Liver (tissue), 9 donors: ENCODE results near the gene IQCF6. TPM values are rescaled to one million over a fixed set of nuclear protein-coding genes. Genes with fewer than 3 reads are reported as not detected.

Experiments
- DNase-seq: peaks from one replicate; pipeline ENCODE4 v3.0.0-alpha.2; 2017; ENCODE audit warnings: low spot score
- H3K27ac ChIP-seq, 2 donors: one replicate each; pipeline ENCODE4 v1.7.0; 2013; ENCODE audit warnings: inconsistent platforms in 2 of 2, low read length in 2 of 2, control low read depth in 1 of 2, low read depth in 1 of 2, mild to moderate bottlenecking in 1 of 2
- H3K27me3 ChIP-seq, 4 donors: one replicate each; pipeline versions ENCODE4 v1.6.1 to v1.7.0; 2013; ENCODE audit warnings: low read length in 3 of 4, inconsistent platforms in 1 of 4, mild to moderate bottlenecking in 1 of 4, moderate library complexity in 1 of 4; ENCODE audit not compliant: control insufficient read depth in 4 of 4, insufficient read depth in 4 of 4
- H3K36me3 ChIP-seq, 4 donors: one replicate each; pipeline versions ENCODE4 v1.6.1 to v1.7.0; 2013; ENCODE audit warnings: low read length in 3 of 4, mild to moderate bottlenecking in 3 of 4, low read depth in 1 of 4, moderate library complexity in 1 of 4; ENCODE audit not compliant: control insufficient read depth in 4 of 4, insufficient read depth in 3 of 4
- H3K4me1 ChIP-seq, 4 donors: one replicate each; pipeline versions ENCODE4 v1.6.1 to v1.7.0; 2013; ENCODE audit warnings: low read length in 3 of 4, mild to moderate bottlenecking in 3 of 4, moderate library complexity in 1 of 4; ENCODE audit not compliant: control insufficient read depth in 4 of 4, insufficient read depth in 4 of 4
- H3K4me3 ChIP-seq, 3 donors: one replicate each; pipeline versions ENCODE4 v1.6.1 to v1.7.0; 2013; ENCODE audit warnings: low read length in 3 of 3, control low read depth in 1 of 3, low read depth in 1 of 3, mild to moderate bottlenecking in 1 of 3
- H3K9ac ChIP-seq, 2 donors: one replicate each; pipeline ENCODE4 v1.7.0; 2013; ENCODE audit warnings: low read length in 2 of 2, mild to moderate bottlenecking in 2 of 2, moderate library complexity in 2 of 2, control low read depth in 1 of 2, low read depth in 1 of 2
- H3K9me3 ChIP-seq, 4 donors: one replicate each; pipeline versions ENCODE4 v1.6.1 to v1.7.0; 2013; ENCODE audit warnings: low read length in 3 of 4; ENCODE audit not compliant: control insufficient read depth in 4 of 4
- EGR1 ChIP-seq, 2 donors: IDR thresholded peaks; 2 replicates each; pipeline ENCODE4 v1.6.1; 2016 to 2018; ENCODE audit warnings: antibody characterized with exemption in 2 of 2, low read depth in 2 of 2
- FOXA1 ChIP-seq: IDR thresholded peaks from 2 replicates; pipeline ENCODE4 v1.6.1; 2016; ENCODE audit warnings: antibody characterized with exemption
- GABPA ChIP-seq, 2 donors: IDR thresholded peaks in 1 of 2; conservative IDR thresholded peaks in 1 of 2; 2 replicates each; pipeline ENCODE4 v1.6.1; 2016; ENCODE audit warnings: antibody characterized with exemption in 2 of 2, mild to moderate bottlenecking in 1 of 2, moderate library complexity in 1 of 2
- HNF4A ChIP-seq, 2 donors: conservative IDR thresholded peaks; 2 replicates each; pipeline ENCODE4 v1.6.1; 2016; ENCODE audit warnings: antibody characterized with exemption in 2 of 2, mild to moderate bottlenecking in 2 of 2
- HNF4G ChIP-seq: IDR thresholded peaks from 2 replicates; pipeline ENCODE4 v1.6.1; 2016; ENCODE audit warnings: antibody characterized with exemption
- JUND ChIP-seq, 2 donors: IDR thresholded peaks; 2 replicates each; pipeline ENCODE4 v1.6.1; 2016; ENCODE audit warnings: antibody characterized with exemption in 2 of 2
- MAX ChIP-seq: IDR thresholded peaks from 2 replicates; pipeline ENCODE4 v1.6.1; 2016; ENCODE audit warnings: antibody characterized with exemption
- RAD21 ChIP-seq, 2 donors: IDR thresholded peaks; 2 replicates each; pipeline ENCODE4 v1.6.1; 2016; ENCODE audit warnings: antibody characterized with exemption in 2 of 2, mild to moderate bottlenecking in 2 of 2
- RXRA ChIP-seq, 2 donors: IDR thresholded peaks; 2 replicates each; pipeline ENCODE4 v1.6.1; 2017 to 2018; ENCODE audit warnings: antibody characterized with exemption in 2 of 2, mild to moderate bottlenecking in 1 of 2
- SP1 ChIP-seq: IDR thresholded peaks from 2 replicates; pipeline ENCODE4 v1.6.1; 2018; ENCODE audit warnings: antibody characterized with exemption, mild to moderate bottlenecking
- TAF1 ChIP-seq: conservative IDR thresholded peaks from 2 replicates; pipeline ENCODE4 v1.6.1; 2016; ENCODE audit warnings: antibody characterized with exemption, mild to moderate bottlenecking
- YY1 ChIP-seq: IDR thresholded peaks from 2 replicates; pipeline ENCODE4 v1.6.1; 2016; ENCODE audit warnings: antibody characterized with exemption, mild to moderate bottlenecking
- WGBS: extraction: QIAGEN DNeasy Blood & Tissue Kit; methylation state at CpG from one replicate; pipeline ENCODE4 v1.1.7; 2013; 5-methylcytosine and 5-hydroxymethylcytosine counted together
- polyA plus RNA-seq, 2 donors: library from polyadenylated mRNA; stranded (reverse) in 1 of 2; unstranded in 1 of 2; fragments of 200-250 nt in 1 of 2; fragments of >200 nt in 1 of 2; fragmentation: Nextera tagmentation in 1 of 2; extraction: Ambion mirVana in 1 of 2; gene quantifications; one replicate each; pipeline versions ENCODE4 v1.2.1 to v1.2.3, GENCODE V29; 2013 to 2015
- total RNA-seq, 2 donors: library from RNA; depleted of rRNA; stranded (reverse); fragments of >200 nt; gene quantifications; one replicate each; pipeline ENCODE4 v1.2.3, GENCODE V29; 2014
- TF ChIP-seq, protein P1 (sequence below): IDR thresholded peaks from 2 replicates; pipeline ENCODE4 v1.6.1; 2016; ENCODE audit warnings: antibody characterized with exemption
- TF ChIP-seq, protein P2 (sequence below): IDR thresholded peaks from 2 replicates; pipeline ENCODE4 v1.6.1; 2016; ENCODE audit warnings: antibody characterized with exemption
- donor health status: healthy.
- donor health status: healthy.
- donor health status: healthy.
- donor health status: healthy.
- donor health status: healthy.

Gene IQCF6
- total and polyA plus RNA-seq, 4 donors: not detected

DNA sequence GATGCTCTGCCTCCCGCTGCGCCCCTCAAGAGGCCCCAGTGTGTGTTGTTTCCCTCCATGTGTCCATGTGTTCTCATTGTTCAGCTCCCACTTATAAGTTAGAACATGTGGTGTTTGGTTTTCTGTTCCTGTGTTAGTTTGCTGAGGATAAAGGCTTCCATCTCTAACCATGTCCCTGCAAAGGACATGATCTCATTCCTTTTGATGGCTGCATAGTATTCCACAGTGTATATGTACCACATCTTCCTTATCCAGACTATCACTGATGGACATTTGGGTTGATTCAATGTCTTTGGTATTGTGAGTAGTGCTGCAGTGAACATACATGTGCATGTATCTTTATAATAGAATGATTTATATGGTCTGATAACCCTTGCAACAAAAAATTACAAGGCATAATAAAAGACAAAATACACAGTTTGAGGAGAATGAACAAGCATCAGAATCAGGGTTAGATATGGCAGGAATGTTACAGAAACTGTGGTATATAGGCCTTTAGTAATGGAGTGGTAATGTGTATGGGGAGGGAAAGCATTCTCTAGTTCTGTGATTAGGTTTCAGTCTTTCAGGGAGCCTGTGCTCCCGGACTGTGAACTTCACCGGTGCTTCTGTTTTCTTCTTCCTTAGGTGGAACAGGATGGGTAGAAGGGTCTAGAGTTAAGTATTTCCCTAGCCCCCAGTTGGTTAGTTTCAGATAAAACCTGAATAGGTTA, 45.0 kb downstream of the IQCF6 start:
- Histone ChIP-seq H3K9ac (no peak overlapping the region), H3K9me3 (no peaks in the 10 kb centered on the region), H3K4me3 (no peak overlapping the region), H3K36me3 (no peaks in the 10 kb centered on the region), H3K4me1 (no peaks in the 10 kb centered on the region), H3K27me3 (peaks cover 0 to 5% (median 0%) of the 10 kb centered on the region in 4 donors), H3K27ac (no peak overlapping the region)
- 82% methylated on average over 4 of the region's 4 CpGs for WGBS
- TF ChIP-seq MAX: no peak
- TF ChIP-seq RXRA (IDR thresholded peaks at IDR 0.05): no peak
- TF ChIP-seq, protein P1, sequence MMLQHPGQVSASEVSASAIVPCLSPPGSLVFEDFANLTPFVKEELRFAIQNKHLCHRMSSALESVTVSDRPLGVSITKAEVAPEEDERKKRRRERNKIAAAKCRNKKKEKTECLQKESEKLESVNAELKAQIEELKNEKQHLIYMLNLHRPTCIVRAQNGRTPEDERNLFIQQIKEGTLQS: no peak
- TF ChIP-seq YY1: no peak
- TF ChIP-seq TAF1: no peak
- TF ChIP-seq, protein P2, sequence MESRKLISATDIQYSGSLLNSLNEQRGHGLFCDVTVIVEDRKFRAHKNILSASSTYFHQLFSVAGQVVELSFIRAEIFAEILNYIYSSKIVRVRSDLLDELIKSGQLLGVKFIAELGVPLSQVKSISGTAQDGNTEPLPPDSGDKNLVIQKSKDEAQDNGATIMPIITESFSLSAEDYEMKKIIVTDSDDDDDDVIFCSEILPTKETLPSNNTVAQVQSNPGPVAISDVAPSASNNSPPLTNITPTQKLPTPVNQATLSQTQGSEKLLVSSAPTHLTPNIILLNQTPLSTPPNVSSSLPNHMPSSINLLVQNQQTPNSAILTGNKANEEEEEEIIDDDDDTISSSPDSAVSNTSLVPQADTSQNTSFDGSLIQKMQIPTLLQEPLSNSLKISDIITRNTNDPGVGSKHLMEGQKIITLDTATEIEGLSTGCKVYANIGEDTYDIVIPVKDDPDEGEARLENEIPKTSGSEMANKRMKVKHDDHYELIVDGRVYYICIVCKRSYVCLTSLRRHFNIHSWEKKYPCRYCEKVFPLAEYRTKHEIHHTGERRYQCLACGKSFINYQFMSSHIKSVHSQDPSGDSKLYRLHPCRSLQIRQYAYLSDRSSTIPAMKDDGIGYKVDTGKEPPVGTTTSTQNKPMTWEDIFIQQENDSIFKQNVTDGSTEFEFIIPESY: no peak
- no peak for TF ChIP-seq FOXA1
- no peak for TF ChIP-seq JUND (IDR thresholded peaks at IDR 0.05)
- TF ChIP-seq RAD21 (IDR thresholded peaks at IDR 0.05): no peak
- no peak for TF ChIP-seq HNF4G
- no peak for TF ChIP-seq GABPA (IDR thresholded peaks at IDR 0.05 in 1 of 2, conservative IDR thresholded peaks at IDR 0.05 in 1 of 2)
- no peak for TF ChIP-seq HNF4A (conservative IDR thresholded peaks at IDR 0.05)
- no peak for DNase-seq

DNA sequence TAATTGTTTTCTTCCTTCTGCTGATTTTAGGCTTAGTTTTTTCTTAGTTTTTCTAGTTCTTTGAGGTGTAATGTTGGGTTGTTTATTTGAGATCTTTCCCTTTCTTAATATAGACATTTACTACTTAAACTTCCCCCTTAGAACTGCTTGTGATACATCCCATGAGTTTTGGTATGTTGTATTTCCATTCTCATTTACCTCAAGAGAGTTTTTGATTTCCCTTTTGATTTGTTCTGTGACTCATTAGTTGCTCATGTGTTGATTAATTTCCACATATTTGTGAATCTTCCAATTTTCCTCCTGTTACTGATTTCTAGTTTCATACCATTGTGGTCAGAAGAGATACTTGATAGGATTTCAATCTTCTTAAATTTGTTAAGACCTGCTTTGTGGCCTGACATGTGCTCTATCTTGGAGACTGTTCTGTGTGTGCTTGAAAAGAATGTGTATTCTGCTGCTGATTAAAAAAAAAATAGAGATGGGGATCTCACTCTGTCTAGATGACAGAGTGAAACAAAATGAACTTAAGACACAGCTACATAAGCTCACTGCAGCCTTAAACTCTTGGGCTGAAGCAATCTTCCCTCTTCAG, 49.9 kb downstream of the IQCF6 start:
- H3K9me3 ChIP-seq: no peaks in the 10 kb centered on the region
- no peak overlapping the region for H3K27ac ChIP-seq
- H3K36me3 ChIP-seq: no peaks in the 10 kb centered on the region
- no peak for TF ChIP-seq YY1
- no peak for TF ChIP-seq EGR1 (IDR thresholded peaks at IDR 0.05; ENCODE audit: low read depth in 2 of 2)
- TF ChIP-seq, protein P2: no peak
- TF ChIP-seq RAD21 (IDR thresholded peaks at IDR 0.05): no peak
- TF ChIP-seq TAF1: no peak
- TF ChIP-seq HNF4G: no peak
- no peak for TF ChIP-seq MAX
- no peak for TF ChIP-seq SP1
- no peaks in the 10 kb centered on the region for H3K4me1 ChIP-seq
- H3K27me3 ChIP-seq: peaks cover 0 to 3% (median 0%) of the 10 kb centered on the region in 4 donors
- no peak for DNase-seq
- no peak overlapping the region for H3K4me3 ChIP-seq
- H3K9ac ChIP-seq: no peak overlapping the region

Other genes with a start within 250 kb of the IQCF6 start
- 10 to 100 TPM in 1 of 2 donors, 1 to 10 TPM in 1; 9.6 to 25.1 TPM for gene RAD54L2, start 240.5 kb downstream of the IQCF6 start, total RNA-seq
- 1 to 10 TPM; 1.9 to 6.5 TPM for gene RAD54L2, start 240.5 kb downstream of the IQCF6 start, polyA plus RNA-seq
- 10 to 100 TPM; 21.2 to 31.2 TPM for gene TEX264, start 108.0 kb downstream of the IQCF6 start, total RNA-seq
- gene TEX264, start 108.0 kb downstream of the IQCF6 start, polyA plus RNA-seq: 10 to 100 TPM; 40.0 to 48.4 TPM
- gene GRM2, start 72.2 kb downstream of the IQCF6 start, total RNA-seq: under 1 TPM in 1 of 2 donors, not detected in 1; 0.08 TPM
- gene GRM2, start 72.2 kb downstream of the IQCF6 start, polyA plus RNA-seq: under 1 TPM in 1 of 2 donors, not detected in 1; 0.02 TPM
- gene IQCF2, start 82.4 kb upstream of the IQCF6 start, total RNA-seq: not detected
- not detected for gene IQCF2, start 82.4 kb upstream of the IQCF6 start, polyA plus RNA-seq
- gene IQCF5, start 96.4 kb upstream of the IQCF6 start, total RNA-seq: not detected
- not detected for gene IQCF5, start 96.4 kb upstream of the IQCF6 start, polyA plus RNA-seq
- gene IQCF1, start 124.1 kb upstream of the IQCF6 start, total RNA-seq: not detected
- gene IQCF1, start 124.1 kb upstream of the IQCF6 start, polyA plus RNA-seq: not detected
- gene RRP9, start 162.7 kb upstream of the IQCF6 start, total RNA-seq: 1 to 10 TPM; 6.5 to 8.3 TPM
- 10 to 100 TPM in 1 of 2 donors, 1 to 10 TPM in 1; 7.4 to 11.0 TPM for gene RRP9, start 162.7 kb upstream of the IQCF6 start, polyA plus RNA-seq
- gene PARP3, start 163.1 kb upstream of the IQCF6 start, total RNA-seq: 10 to 100 TPM in 1 of 2 donors, 1 to 10 TPM in 1; 1.5 to 21.4 TPM
- 10 to 100 TPM in 1 of 2 donors, 1 to 10 TPM in 1; 9.3 to 16.1 TPM for gene PARP3, start 163.1 kb upstream of the IQCF6 start, polyA plus RNA-seq
- under 1 TPM in 1 of 2 donors, not detected in 1; 0.08 TPM for gene GPR62, start 176.1 kb upstream of the IQCF6 start, total RNA-seq
- under 1 TPM in 1 of 2 donors, not detected in 1; 0.07 TPM for gene GPR62, start 176.1 kb upstream of the IQCF6 start, polyA plus RNA-seq
- gene PCBP4, start 188.2 kb upstream of the IQCF6 start, total RNA-seq: 1 to 10 TPM; 4.0 to 4.9 TPM
- 1 to 10 TPM; 2.7 to 7.9 TPM for gene PCBP4, start 188.2 kb upstream of the IQCF6 start, polyA plus RNA-seq
- gene ABHD14B, start 194.8 kb upstream of the IQCF6 start, total RNA-seq: 10 to 100 TPM; 24.3 to 43.3 TPM
- 100 to 1,000 TPM in 1 of 2 donors, 10 to 100 TPM in 1; 90.6 to 127 TPM for gene ABHD14B, start 194.8 kb upstream of the IQCF6 start, polyA plus RNA-seq
- 10 to 100 TPM in 1 of 2 donors, 1 to 10 TPM in 1; 8.2 to 10.5 TPM for gene ABHD14A, start 195.8 kb upstream of the IQCF6 start, total RNA-seq
- gene ABHD14A, start 195.8 kb upstream of the IQCF6 start, polyA plus RNA-seq: 10 to 100 TPM; 16.3 to 19.9 TPM
- gene ACY1, start 204.3 kb upstream of the IQCF6 start, total RNA-seq: 100 to 1,000 TPM in 1 of 2 donors, 10 to 100 TPM in 1; 69.5 to 241 TPM
- gene ACY1, start 204.3 kb upstream of the IQCF6 start, polyA plus RNA-seq: 100 to 1,000 TPM; 234 to 274 TPM
- gene RPL29, start 216.7 kb upstream of the IQCF6 start, total RNA-seq: 100 to 1,000 TPM; 292 to 358 TPM
- gene RPL29, start 216.7 kb upstream of the IQCF6 start, polyA plus RNA-seq: 100 to 1,000 TPM; 418 to 789 TPM